GM23338 (cell line): ENCODE data around the gene PALLD. TPM values are rescaled to one million over a fixed set of nuclear protein-coding genes. Genes with fewer than 3 reads are reported as not detected.

ENCODE experiments used
- ATAC-seq: fragments of 200-7000 bp; cut with Tn5 transposase; 3 replicates; pipeline ENCODE4 v1.9.1; 2020
- DNase-seq: peaks from one replicate; pipeline ENCODE4 v3.0.0-alpha.2; 2015; ENCODE audit warnings: low spot score
- H2AFZ ChIP-seq: fragments of 200-600 bp; sonication (generic); 2 replicates; pipeline ENCODE4 v1.8.0; 2016; ENCODE audit warnings: antibody characterized with exemption, mild to moderate bottlenecking, moderate library complexity
- H3F3A ChIP-seq: fragments of 200-600 bp; sonication (generic); replicated peaks from 2 replicates; pipeline ENCODE4 v1.8.0; 2017; ENCODE audit warnings: antibody characterized with exemption, mixed run types, low read depth
- H3K27ac ChIP-seq: fragments of 200-600 bp; sonication (generic); 2 replicates; pipeline ENCODE4 v1.6.1; 2016; ENCODE audit warnings: low read depth
- H3K27me3 ChIP-seq: fragments of 200-600 bp; sonication (generic); 2 replicates; pipeline ENCODE4 v1.8.0; 2016; ENCODE audit warnings: mild to moderate bottlenecking, mixed run types, moderate library complexity; ENCODE audit not compliant: insufficient read depth
- H3K36me3 ChIP-seq: fragments of 200-600 bp; sonication (generic); 2 replicates; pipeline ENCODE4 v1.8.0; 2016; ENCODE audit warnings: mild to moderate bottlenecking; ENCODE audit not compliant: insufficient read depth
- H3K4me1 ChIP-seq: fragments of 200-600 bp; sonication (generic); 2 replicates; pipeline ENCODE4 v1.8.0; 2016; ENCODE audit warnings: mild to moderate bottlenecking, moderate library complexity; ENCODE audit not compliant: insufficient read depth
- H3K4me2 ChIP-seq: fragments of 200-600 bp; sonication (generic); 2 replicates; pipeline ENCODE4 v1.7.1; 2017; ENCODE audit warnings: mixed run types
- H3K4me3 ChIP-seq: fragments of 200-600 bp; sonication (generic); 2 replicates; pipeline ENCODE4 v1.6.1; 2016; ENCODE audit warnings: mixed run types
- H3K79me2 ChIP-seq: fragments of 200-600 bp; sonication (generic); replicated peaks from 2 replicates; pipeline ENCODE4 v1.8.0; 2017; ENCODE audit warnings: mild to moderate bottlenecking; ENCODE audit not compliant: insufficient read depth
- H3K9me2 ChIP-seq: fragments of 200-600 bp; sonication (generic); 2 replicates; pipeline ENCODE4 v1.8.0; 2017; ENCODE audit not compliant: insufficient read depth
- H4K20me1 ChIP-seq: fragments of 200-600 bp; sonication (generic); replicated peaks from 2 replicates; pipeline ENCODE4 v1.8.0; 2017; ENCODE audit warnings: mild to moderate bottlenecking; ENCODE audit not compliant: insufficient read depth
- H3K27ac Mint-ChIP-seq: 2 replicates; pipeline ENCODE4 v1.8.0; 2020; ENCODE audit warnings: inconsistent platforms, mild to moderate bottlenecking, moderate library complexity, mixed read lengths
- H3K27me3 Mint-ChIP-seq: 3 replicates; pipeline ENCODE4 v1.8.0; 2022; ENCODE audit warnings: low read depth, mild to moderate bottlenecking, moderate library complexity, mixed read lengths, inconsistent platforms; ENCODE audit not compliant: insufficient read depth, poor library complexity
- H3K36me3 Mint-ChIP-seq: 3 replicates; pipeline ENCODE4 v1.8.0; 2021; ENCODE audit warnings: low read depth, mild to moderate bottlenecking, inconsistent platforms, moderate library complexity, mixed read lengths
- H3K4me1 Mint-ChIP-seq: 3 replicates; pipeline ENCODE4 v1.8.0; 2020; ENCODE audit warnings: mild to moderate bottlenecking, inconsistent platforms, mixed read lengths
- H3K4me3 Mint-ChIP-seq: 3 replicates; pipeline ENCODE4 v1.8.0; 2021; ENCODE audit warnings: moderate library complexity, mild to moderate bottlenecking, inconsistent platforms, mixed read lengths
- H3K9me3 Mint-ChIP-seq: 3 replicates; pipeline ENCODE4 v1.8.0; 2020; ENCODE audit warnings: moderate library complexity, mild to moderate bottlenecking, inconsistent platforms, mixed read lengths
- ETS1 ChIP-seq: IDR thresholded peaks from 2 replicates; pipeline ENCODE4 v1.6.1; 2016; ENCODE audit warnings: antibody characterized with exemption
- EZH2 ChIP-seq: fragments of 200-600 bp; sonication (generic); IDR thresholded peaks from one replicate; pipeline ENCODE4 v1.8.0; 2017; ENCODE audit warnings: antibody characterized with exemption, mild to moderate bottlenecking, low read depth; ENCODE audit not compliant: unreplicated experiment
- EZH2phosphoT487 ChIP-seq: fragments of 200-600 bp; sonication (generic); IDR thresholded peaks from one replicate; pipeline ENCODE4 v1.8.1; 2018; ENCODE audit warnings: antibody characterized with exemption; ENCODE audit not compliant: unreplicated experiment
- JUNB ChIP-seq: IDR thresholded peaks from one replicate; pipeline ENCODE4 v1.6.1; 2016; ENCODE audit warnings: antibody characterized with exemption; ENCODE audit not compliant: unreplicated experiment
- NANOG ChIP-seq: IDR thresholded peaks from 2 replicates; pipeline ENCODE4 v1.6.1; 2016; ENCODE audit warnings: antibody characterized with exemption, borderline replicate concordance
- POLR2AphosphoS5 ChIP-seq: IDR thresholded peaks from 2 replicates; pipeline ENCODE4 v1.6.1; 2016; ENCODE audit warnings: antibody characterized with exemption, low read depth
- REST ChIP-seq: IDR thresholded peaks from one replicate; pipeline ENCODE4 v1.6.1; 2018; ENCODE audit warnings: antibody characterized with exemption; ENCODE audit not compliant: unreplicated experiment
- STAT1 ChIP-seq: IDR thresholded peaks from one replicate; pipeline ENCODE4 v1.6.1; 2016; ENCODE audit warnings: antibody characterized with exemption; ENCODE audit not compliant: unreplicated experiment
- ZNF331 ChIP-seq: fragments of 250-450 bp; sonication (Bioruptor Pico); IDR thresholded peaks from 2 replicates; pipeline ENCODE4 v1.5.0; 2020; ENCODE audit warnings: low read depth, mild to moderate bottlenecking, moderate library complexity
- polyA plus RNA-seq: library from polyadenylated mRNA; unstranded; fragments of >200 nt; fragmentation: Nextera tagmentation; extraction: Ambion mirVana; gene quantifications from 2 replicates; pipeline ENCODE4 v1.2.1, GENCODE V29; 2016
- total RNA-seq: library from RNA; depleted of rRNA; stranded (reverse); fragments of >200 nt; shearing (Covaris generic); gene quantifications from 2 replicates; pipeline ENCODE4 v1.2.3, GENCODE V29; 2014
- TF ChIP-seq, protein P1 (sequence below), 2 experiments: fragments of 200-600 bp in 1 of 2; sonication (generic) in 1 of 2; conservative IDR thresholded peaks; 2 replicates each; pipeline versions ENCODE4 v1.5.1 to v1.6.1; 2016 to 2017; ENCODE audit warnings: antibody characterized with exemption in 2 of 2, low read depth in 2 of 2, mild to moderate bottlenecking in 2 of 2, moderate library complexity in 1 of 2

PALLD gene
- total and polyA plus RNA-seq, 2 experiments from 2014 or later = 13.1 to 30.2 TPM

GRCh38 chr4:168765726-168766125 is 268.9 kb downstream of the PALLD start (continued):
- no peak for TF ChIP-seq EZH2phosphoT487
- no peak for TF ChIP-seq ETS1
- no peak for TF ChIP-seq ZNF331 (CRISPR knock-in tag)
- TF ChIP-seq NANOG = no peak
- TF ChIP-seq REST = no peak

DNA sequence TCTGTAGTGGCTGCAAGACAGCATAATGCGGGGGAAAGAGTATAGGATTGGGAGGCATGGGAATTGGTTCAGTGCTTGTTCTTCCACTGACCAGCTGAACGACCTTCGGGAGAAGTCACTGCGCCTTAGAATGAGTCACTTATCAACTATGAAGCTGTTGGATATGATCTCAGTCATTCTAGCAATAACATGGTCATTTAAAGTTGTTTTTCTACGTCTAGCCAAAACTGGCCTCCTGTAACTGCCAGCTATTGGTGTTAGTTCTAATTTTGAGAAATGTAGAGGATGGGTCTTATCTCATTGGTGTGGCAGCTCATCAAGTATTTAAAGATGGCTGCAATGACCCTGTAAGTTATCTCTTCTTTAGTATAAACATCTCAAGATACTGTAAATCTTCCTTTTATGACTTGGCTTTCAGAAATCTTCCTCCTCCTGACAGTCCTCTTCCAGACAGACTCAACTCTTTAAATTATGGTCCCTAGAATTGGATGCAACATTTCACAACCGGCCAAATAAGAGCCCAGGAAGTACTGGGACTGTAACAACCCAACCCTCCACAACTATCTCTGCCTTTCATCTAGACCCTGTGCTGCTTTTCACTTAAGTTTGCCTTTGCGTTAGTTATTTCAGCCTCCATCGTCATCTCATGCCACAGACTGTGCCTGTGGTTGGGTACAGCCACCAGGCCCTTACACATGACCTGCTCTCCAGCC is 269.9 kb downstream of the PALLD start:
- no peaks in the 10 kb centered on the region for H3F3A ChIP-seq
- ATAC-seq (no peak), DNase-seq (no peak)
- Mint-ChIP-seq H3K4me3 (no peak overlapping the region), H3K27ac (no peak overlapping the region), H3K4me1 (no peaks in the 10 kb centered on the region), H3K36me3 (no peaks in the 10 kb centered on the region), H3K27me3 (peaks cover 1% of the 10 kb centered on the region), H3K9me3 (no peaks in the 10 kb centered on the region)
- H3K4me2 ChIP-seq = no peak overlapping the region
- H3K79me2 ChIP-seq = no peaks in the 10 kb centered on the region
- TF ChIP-seq, protein P1, sequence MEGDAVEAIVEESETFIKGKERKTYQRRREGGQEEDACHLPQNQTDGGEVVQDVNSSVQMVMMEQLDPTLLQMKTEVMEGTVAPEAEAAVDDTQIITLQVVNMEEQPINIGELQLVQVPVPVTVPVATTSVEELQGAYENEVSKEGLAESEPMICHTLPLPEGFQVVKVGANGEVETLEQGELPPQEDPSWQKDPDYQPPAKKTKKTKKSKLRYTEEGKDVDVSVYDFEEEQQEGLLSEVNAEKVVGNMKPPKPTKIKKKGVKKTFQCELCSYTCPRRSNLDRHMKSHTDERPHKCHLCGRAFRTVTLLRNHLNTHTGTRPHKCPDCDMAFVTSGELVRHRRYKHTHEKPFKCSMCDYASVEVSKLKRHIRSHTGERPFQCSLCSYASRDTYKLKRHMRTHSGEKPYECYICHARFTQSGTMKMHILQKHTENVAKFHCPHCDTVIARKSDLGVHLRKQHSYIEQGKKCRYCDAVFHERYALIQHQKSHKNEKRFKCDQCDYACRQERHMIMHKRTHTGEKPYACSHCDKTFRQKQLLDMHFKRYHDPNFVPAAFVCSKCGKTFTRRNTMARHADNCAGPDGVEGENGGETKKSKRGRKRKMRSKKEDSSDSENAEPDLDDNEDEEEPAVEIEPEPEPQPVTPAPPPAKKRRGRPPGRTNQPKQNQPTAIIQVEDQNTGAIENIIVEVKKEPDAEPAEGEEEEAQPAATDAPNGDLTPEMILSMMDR (conservative IDR thresholded peaks at IDR 0.05; ENCODE audit: low read depth in 2 of 2) = no peak
- TF ChIP-seq EZH2phosphoT487 = no peak
- no peak for TF ChIP-seq ETS1
- no peak for TF ChIP-seq STAT1
- no peak for TF ChIP-seq REST
- TF ChIP-seq EZH2 = no peak
- TF ChIP-seq JUNB = no peak
- TF ChIP-seq POLR2AphosphoS5 = no peak
- H3K27me3 ChIP-seq = no peaks in the 10 kb centered on the region
- no peak overlapping the region for H3K27ac ChIP-seq
- H3K36me3 ChIP-seq = no peaks in the 10 kb centered on the region
- no peak overlapping the region for H3K4me3 ChIP-seq
- H4K20me1 ChIP-seq = no peaks in the 10 kb centered on the region
- H2AFZ ChIP-seq = no peak overlapping the region
- H3K9me2 ChIP-seq = peaks cover 5% of the 10 kb centered on the region; the same call in 1 of the 2 replicates
- no peaks in the 10 kb centered on the region for H3K4me1 ChIP-seq
